ENCODE measurements around the gene SORCS2.

DNA sequence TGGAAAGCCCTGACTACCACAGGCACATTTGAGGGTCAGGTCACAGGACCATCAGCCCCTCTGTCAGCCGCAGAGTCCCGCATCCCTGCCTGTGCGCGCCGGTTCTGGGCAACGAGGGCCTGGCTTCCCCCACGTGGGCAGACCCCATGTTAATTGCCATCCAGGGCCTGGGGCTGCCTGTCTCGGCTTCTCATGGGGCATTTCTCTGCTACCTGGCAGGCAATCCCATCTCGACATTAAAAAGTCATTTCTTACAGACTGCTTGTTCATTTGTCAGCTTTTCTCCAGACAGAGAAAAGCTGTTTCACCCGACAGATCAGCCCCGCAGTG is 45.6 kb upstream of the SORCS2 start:
- TF ChIP-seq CTCF (IDR thresholded peaks at IDR 0.05) (no peak), POLR2A (IDR thresholded peaks at IDR 0.05) (no peak)

Measured in esophagus squamous epithelium (tissue), 4 donors.